CD4-positive, CD25-positive, alpha-beta regulatory T cell (primary cell): ENCODE data around the gene BCCIP. TPM values are rescaled to one million over a fixed set of nuclear protein-coding genes. Genes with fewer than 3 reads are reported as not detected.
A peak's percentile ranks its signal among the peaks of the same experiment; 100 is the strongest.

Experiments used
- ATAC-seq, 2 donors: fragments of 150-1000 bp; cut with Tn5 transposase; one replicate each; pipeline ENCODE4 v1.10.0; 2021; ENCODE audit warnings: low read depth in 2 of 2, moderate number of reproducible peaks in 2 of 2, moderate library complexity in 1 of 2
- DNase-seq, 3 donors: peaks; one replicate each; pipeline versions ENCODE4 v3.0.0 to v3.0.0-alpha.2; 2012 to 2022; ENCODE audit warnings: mixed read lengths in 1 of 3
- H3K27ac ChIP-seq: one replicate; pipeline ENCODE4 v1.7.0; 2013; ENCODE audit warnings: mild to moderate bottlenecking, low read length; ENCODE audit not compliant: insufficient read depth, poor library complexity, severe bottlenecking
- H3K27me3 ChIP-seq: one replicate; pipeline ENCODE4 v1.7.0; 2013; ENCODE audit warnings: low read length; ENCODE audit not compliant: control insufficient read depth, insufficient read depth
- H3K36me3 ChIP-seq: one replicate; pipeline ENCODE4 v1.7.0; 2013; ENCODE audit warnings: mild to moderate bottlenecking, low read length, moderate library complexity; ENCODE audit not compliant: control insufficient read depth, insufficient read depth
- H3K4me1 ChIP-seq: 2 replicates; pipeline ENCODE4 v1.7.0; 2013; ENCODE audit warnings: mild to moderate bottlenecking, low read length; ENCODE audit not compliant: insufficient read depth, control insufficient read depth, poor library complexity, severe bottlenecking
- H3K4me3 ChIP-seq: one replicate; pipeline ENCODE4 v1.7.0; 2013; ENCODE audit warnings: low read depth, mild to moderate bottlenecking, low read length, moderate library complexity
- H3K9me3 ChIP-seq, 2 experiments: 1 replicate in 1 of 2; 2 replicates in 1 of 2; pipeline ENCODE4 v1.7.0; 2013; ENCODE audit warnings: low read length in 2 of 2, mild to moderate bottlenecking in 1 of 2, moderate library complexity in 1 of 2; ENCODE audit not compliant: control insufficient read depth in 2 of 2
- H3K27ac Mint-ChIP-seq, 3 donors: one replicate each; pipeline ENCODE4 v1.8.0; 2020 to 2022; ENCODE audit warnings: mild to moderate bottlenecking in 3 of 3, mixed read lengths in 3 of 3, moderate library complexity in 2 of 3
- H3K27me3 Mint-ChIP-seq: one replicate; pipeline ENCODE4 v1.8.0; 2022; ENCODE audit warnings: mild to moderate bottlenecking, mixed read lengths
- H3K36me3 Mint-ChIP-seq: one replicate; pipeline ENCODE4 v1.8.0; 2020; ENCODE audit warnings: mixed read lengths
- H3K4me1 Mint-ChIP-seq, 4 donors: one replicate each; pipeline ENCODE4 v1.8.0; 2020 to 2022; ENCODE audit warnings: mixed read lengths in 4 of 4, mild to moderate bottlenecking in 1 of 4
- H3K4me3 Mint-ChIP-seq, 4 donors: one replicate each; pipeline ENCODE4 v1.8.0; 2020 to 2022; ENCODE audit warnings: mild to moderate bottlenecking in 4 of 4, mixed read lengths in 4 of 4, moderate library complexity in 3 of 4
- H3K9me3 Mint-ChIP-seq, 7 donors: one replicate each; pipeline ENCODE4 v1.8.0; 2020 to 2022; ENCODE audit warnings: mixed read lengths in 7 of 7, mild to moderate bottlenecking in 3 of 7, moderate library complexity in 2 of 7
- polyA plus RNA-seq, 4 donors: library from polyadenylated mRNA; unstranded; fragments of 300-500 nt; fragmentation: Illumina TruSeq; gene quantifications; one replicate each; pipeline ENCODE4 v1.2.3, GENCODE V29; 2021
- total RNA-seq: library from RNA; stranded (reverse); gene quantifications from one replicate; pipeline ENCODE4 v1.2.3, GENCODE V29; 2022

BCCIP gene
- total and polyA plus RNA-seq, 5 donors from 2014 or later: 34.0 to 89.9 (median 76.6) TPM

DNA sequence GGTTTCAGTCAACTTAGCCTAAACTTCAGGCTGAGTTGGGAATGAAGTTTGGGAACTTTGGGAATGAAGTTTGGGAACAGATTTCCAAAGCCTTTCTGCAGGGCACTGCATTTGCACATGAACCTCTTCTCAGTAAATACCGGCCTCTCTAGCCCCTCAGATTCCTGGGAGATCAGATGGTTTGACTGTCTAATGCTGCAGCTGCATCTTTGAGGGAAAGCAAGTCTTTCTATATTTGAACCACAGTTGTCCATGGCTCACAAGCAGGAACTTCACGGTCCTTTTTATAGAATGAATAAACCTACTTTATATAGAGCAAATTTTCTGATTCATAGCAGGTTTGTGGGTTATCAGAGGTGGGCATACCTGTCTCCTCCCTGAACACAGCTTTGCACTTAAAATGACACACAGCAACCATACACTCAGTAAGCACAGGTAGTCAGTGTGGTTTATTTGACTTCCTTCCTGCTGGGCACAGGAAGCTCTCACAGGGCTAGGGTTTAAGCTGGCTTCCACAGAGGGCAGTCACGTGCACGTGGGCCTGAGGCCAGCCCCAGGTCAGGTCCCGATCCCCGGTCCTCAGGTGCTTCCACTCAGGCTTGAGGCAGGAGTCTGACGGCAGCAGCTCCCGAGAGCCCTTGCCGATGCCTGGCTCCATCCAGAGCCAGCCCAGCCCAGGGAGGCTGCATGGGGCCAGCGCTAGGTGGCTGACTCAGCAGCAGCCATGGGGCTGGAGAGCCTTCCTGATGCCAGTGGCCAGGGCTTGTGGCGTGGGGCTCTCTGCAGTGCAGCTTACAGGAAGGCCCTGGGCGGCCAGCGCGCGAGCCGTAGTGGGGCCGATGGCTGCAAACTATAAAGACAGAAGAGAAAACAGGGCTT, 35.0 kb upstream of the BCCIP start:
- peak overlapping the region; percentile 28 for H3K27ac ChIP-seq
- DNase-seq (peak in 1 of 3 donors; percentile 56), ATAC-seq (peak; percentile 55 to 81)
- H3K36me3 ChIP-seq: peaks cover 19% of the 10 kb centered on the region
- peaks cover 3 to 28% (median 23%) of the 10 kb centered on the region in 4 donors for H3K4me1 Mint-ChIP-seq
- peak overlapping the region in 2 of 4 donors; percentile 11 to 39 for H3K4me3 Mint-ChIP-seq
- H3K27me3 ChIP-seq: no peaks in the 10 kb centered on the region
- peaks cover 30% of the 10 kb centered on the region for H3K36me3 Mint-ChIP-seq
- H3K9me3 Mint-ChIP-seq: no peaks in the 10 kb centered on the region
- H3K4me3 ChIP-seq: peak overlapping the region; percentile 35
- peak overlapping the region; percentile 84 to 88 (median 84) for H3K27ac Mint-ChIP-seq
- no peaks in the 10 kb centered on the region for H3K27me3 Mint-ChIP-seq
- H3K4me1 ChIP-seq: peaks cover 14% of the 10 kb centered on the region
- H3K9me3 ChIP-seq: no peaks in the 10 kb centered on the region

- H3K4me3 ChIP-seq: no peak overlapping the region
- no peaks in the 10 kb centered on the region for H3K9me3 ChIP-seq
- peak overlapping the region in 1 of 3 donors; percentile 31 for H3K27ac Mint-ChIP-seq
- H3K4me1 ChIP-seq: peaks cover 11% of the 10 kb centered on the region
- peak overlapping the region in 1 of 4 donors; percentile 39 for H3K4me3 Mint-ChIP-seq
- H3K4me1 Mint-ChIP-seq: peaks cover 3 to 22% (median 11%) of the 10 kb centered on the region in 4 donors
- H3K36me3 Mint-ChIP-seq: peaks cover 38% of the 10 kb centered on the region
- H3K27ac ChIP-seq: no peak overlapping the region
- DNase-seq: no peak
- peaks cover 57% of the 10 kb centered on the region for H3K36me3 ChIP-seq
- H3K27me3 Mint-ChIP-seq: no peaks in the 10 kb centered on the region
- no peak for ATAC-seq
- no peaks in the 10 kb centered on the region for H3K9me3 Mint-ChIP-seq
- H3K27me3 ChIP-seq: no peaks in the 10 kb centered on the region
These were observed 30.7 kb upstream of the BCCIP start for GRCh38 chr10:125792342-125793300.

DNA sequence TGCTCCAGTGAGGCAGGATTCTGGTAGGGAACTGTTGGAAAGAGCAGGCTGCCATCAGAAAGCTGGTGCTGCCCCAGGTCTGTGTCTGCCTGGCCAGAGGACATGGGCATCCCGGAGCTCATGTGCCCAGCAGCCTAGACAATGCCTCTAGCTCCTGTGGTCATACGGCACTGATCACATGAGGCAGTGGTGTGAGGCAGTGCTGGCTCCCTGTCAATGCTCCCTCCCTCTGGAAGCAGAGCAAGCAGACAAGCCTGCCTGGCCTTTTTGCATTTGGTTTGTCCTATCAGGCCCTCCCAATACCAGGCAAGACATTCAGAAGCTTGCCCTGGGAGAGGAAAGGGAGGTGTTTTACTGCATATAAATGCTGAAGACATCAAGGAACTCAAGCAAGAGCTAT, 28.2 kb upstream of the BCCIP start:
- no peak overlapping the region for H3K27ac ChIP-seq
- DNase-seq (no peak), ATAC-seq (no peak)
- H3K4me1 ChIP-seq: no peaks in the 10 kb centered on the region
- no peak overlapping the region for H3K4me3 Mint-ChIP-seq
- H3K27me3 ChIP-seq: no peaks in the 10 kb centered on the region
- no peaks in the 10 kb centered on the region for H3K9me3 Mint-ChIP-seq
- H3K36me3 Mint-ChIP-seq: peaks cover 39% of the 10 kb centered on the region
- no peaks in the 10 kb centered on the region for H3K9me3 ChIP-seq
- H3K36me3 ChIP-seq: peaks cover 64% of the 10 kb centered on the region
- H3K27me3 Mint-ChIP-seq: no peaks in the 10 kb centered on the region
- H3K27ac Mint-ChIP-seq: no peak overlapping the region
- H3K4me3 ChIP-seq: no peak overlapping the region
- peaks cover 0 to 7% (median 1%) of the 10 kb centered on the region in 4 donors for H3K4me1 Mint-ChIP-seq

DNA sequence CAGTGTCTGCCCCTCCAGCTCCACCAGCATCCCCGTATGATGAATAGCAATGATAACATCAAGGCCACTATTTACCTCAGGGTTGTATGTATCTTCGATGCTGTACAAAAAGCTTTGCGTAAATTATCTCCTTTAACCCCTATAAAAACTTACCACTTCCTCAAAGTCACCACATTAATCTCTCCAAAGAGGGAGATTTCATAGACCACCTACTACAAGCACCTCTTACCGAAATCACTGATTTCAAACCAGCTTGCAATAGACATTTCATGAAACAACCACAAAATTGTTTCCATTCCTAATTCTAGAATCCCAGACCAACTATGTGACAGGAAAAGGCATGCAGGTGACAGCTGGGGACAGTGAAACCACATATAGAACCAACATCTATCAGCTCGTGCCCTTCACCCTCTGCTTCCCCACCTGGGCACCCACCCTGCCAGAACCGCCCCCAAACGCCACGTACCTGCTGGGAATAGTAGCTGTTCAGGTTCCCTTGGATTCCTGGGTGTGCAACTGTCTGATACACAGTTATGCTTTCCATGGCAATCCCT, 27.6 kb upstream of the BCCIP start:
- Mint-ChIP-seq H3K36me3 (peaks cover 38% of the 10 kb centered on the region), H3K27me3 (no peaks in the 10 kb centered on the region), H3K27ac (no peak overlapping the region), H3K9me3 (no peaks in the 10 kb centered on the region), H3K4me1 (peaks cover 0 to 5% (median 0%) of the 10 kb centered on the region in 4 donors), H3K4me3 (no peak overlapping the region)
- no peak for ATAC-seq
- Histone ChIP-seq H3K9me3 (no peaks in the 10 kb centered on the region), H3K27ac (no peak overlapping the region), H3K4me3 (no peak overlapping the region), H3K27me3 (no peaks in the 10 kb centered on the region), H3K4me1 (no peaks in the 10 kb centered on the region), H3K36me3 (peaks cover 64% of the 10 kb centered on the region)
- no peak for DNase-seq

DNA sequence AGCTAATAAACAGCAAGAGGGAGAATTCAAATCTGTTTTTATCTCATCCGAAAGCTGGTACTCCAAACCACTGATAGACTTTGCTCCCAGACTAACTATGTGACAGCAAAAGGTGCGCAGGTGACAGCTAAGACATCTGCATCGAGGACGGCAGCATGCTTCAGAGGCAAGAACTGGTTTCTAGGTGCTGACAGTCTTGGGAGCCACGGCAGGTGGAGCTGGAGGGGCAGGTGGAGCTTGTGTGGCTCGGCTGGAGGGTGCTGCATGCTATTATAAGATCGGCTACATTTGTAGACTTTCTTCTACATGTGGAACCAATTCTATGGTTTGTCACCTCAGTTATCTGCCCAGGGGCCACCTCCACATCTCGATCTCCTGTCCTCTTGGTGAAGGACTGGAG, 25.9 kb upstream of the BCCIP start:
- Histone ChIP-seq H3K27ac (no peak overlapping the region), H3K4me1 (no peaks in the 10 kb centered on the region), H3K9me3 (no peaks in the 10 kb centered on the region), H3K27me3 (no peaks in the 10 kb centered on the region), H3K4me3 (no peak overlapping the region), H3K36me3 (peaks cover 54% of the 10 kb centered on the region)
- no peaks in the 10 kb centered on the region for H3K9me3 Mint-ChIP-seq
- H3K4me1 Mint-ChIP-seq: peaks cover 0 to 5% (median 0%) of the 10 kb centered on the region in 4 donors
- peaks cover 33% of the 10 kb centered on the region for H3K36me3 Mint-ChIP-seq
- no peak overlapping the region for H3K4me3 Mint-ChIP-seq
- peak overlapping the region in 1 of 3 donors; percentile 78 for H3K27ac Mint-ChIP-seq
- DNase-seq (no peak), ATAC-seq (no peak)
- no peaks in the 10 kb centered on the region for H3K27me3 Mint-ChIP-seq

GRCh38 chr10:125797994-125798662, 25.2 kb upstream of the BCCIP start:
- DNase-seq (no peak), ATAC-seq (no peak)
- H3K4me1 ChIP-seq: no peaks in the 10 kb centered on the region
- H3K4me3 ChIP-seq: no peak overlapping the region
- no peaks in the 10 kb centered on the region for H3K27me3 Mint-ChIP-seq
- H3K9me3 Mint-ChIP-seq: no peaks in the 10 kb centered on the region
- H3K36me3 ChIP-seq: peaks cover 49% of the 10 kb centered on the region
- H3K27ac Mint-ChIP-seq: peak overlapping the region in 1 of 3 donors; percentile 78
- H3K27me3 ChIP-seq: no peaks in the 10 kb centered on the region
- no peak overlapping the region for H3K27ac ChIP-seq
- H3K36me3 Mint-ChIP-seq: peaks cover 29% of the 10 kb centered on the region
- H3K4me3 Mint-ChIP-seq: no peak overlapping the region
- H3K9me3 ChIP-seq: no peaks in the 10 kb centered on the region
- peaks cover 0 to 5% (median 0%) of the 10 kb centered on the region in 4 donors for H3K4me1 Mint-ChIP-seq
